Cardiac muscle cell (in vitro differentiated cells and primary cell): ENCODE data around the gene ARFGAP2. TPM values are rescaled to one million over a fixed set of nuclear protein-coding genes. Genes with fewer than 3 reads are reported as not detected.

ENCODE experiments used
- DNase-seq, 2 donors: peaks; one replicate each; pipeline versions ENCODE4 v3.0.0 to v3.0.0-alpha.2; 2010 to 2017; ENCODE audit warnings: low read depth in 1 of 2, low spot score in 1 of 2
- H3K27ac ChIP-seq: fragments of 200-600 bp; sonication (generic); 2 replicates; pipeline ENCODE4 v1.5.1; 2016
- H3K27me3 ChIP-seq: fragments of 200-600 bp; sonication (generic); 2 replicates; pipeline ENCODE4 v1.6.0; 2016; ENCODE audit warnings: control low read depth
- H3K36me3 ChIP-seq: fragments of 200-600 bp; sonication (generic); 2 replicates; pipeline ENCODE4 v1.5.1; 2016; ENCODE audit warnings: control low read depth
- H3K4me1 ChIP-seq: fragments of 200-600 bp; sonication (generic); 2 replicates; pipeline ENCODE4 v1.8.1; 2017; ENCODE audit warnings: low read depth, mild to moderate bottlenecking, mixed run types
- H3K4me3 ChIP-seq: fragments of 200-600 bp; sonication (generic); 2 replicates; pipeline ENCODE4 v1.5.1; 2016; ENCODE audit warnings: mild to moderate bottlenecking
- H3K9me3 ChIP-seq: fragments of 200-600 bp; sonication (generic); 2 replicates; pipeline ENCODE4 v1.5.1; 2017; ENCODE audit warnings: low read depth, mild to moderate bottlenecking, control low read depth
- CTCF ChIP-seq: IDR thresholded peaks from 2 replicates; pipeline ENCODE4 v1.5.1; 2012; ENCODE audit warnings: low read depth, mild to moderate bottlenecking, low read length
- polyA plus RNA-seq: library from polyadenylated mRNA; unstranded; fragments of >200 nt; fragmentation: Nextera tagmentation; extraction: Ambion mirVana; gene quantifications from 2 replicates; pipeline ENCODE4 v1.2.1, GENCODE V29; 2016
- total RNA-seq: library from RNA; depleted of rRNA; stranded (reverse); fragments of >200 nt; gene quantifications from 2 replicates; pipeline ENCODE4 v1.2.3, GENCODE V29; 2016

Gene ARFGAP2
- total and polyA plus RNA-seq, 2 experiments from 2014 or later: 107 to 136 TPM

DNA sequence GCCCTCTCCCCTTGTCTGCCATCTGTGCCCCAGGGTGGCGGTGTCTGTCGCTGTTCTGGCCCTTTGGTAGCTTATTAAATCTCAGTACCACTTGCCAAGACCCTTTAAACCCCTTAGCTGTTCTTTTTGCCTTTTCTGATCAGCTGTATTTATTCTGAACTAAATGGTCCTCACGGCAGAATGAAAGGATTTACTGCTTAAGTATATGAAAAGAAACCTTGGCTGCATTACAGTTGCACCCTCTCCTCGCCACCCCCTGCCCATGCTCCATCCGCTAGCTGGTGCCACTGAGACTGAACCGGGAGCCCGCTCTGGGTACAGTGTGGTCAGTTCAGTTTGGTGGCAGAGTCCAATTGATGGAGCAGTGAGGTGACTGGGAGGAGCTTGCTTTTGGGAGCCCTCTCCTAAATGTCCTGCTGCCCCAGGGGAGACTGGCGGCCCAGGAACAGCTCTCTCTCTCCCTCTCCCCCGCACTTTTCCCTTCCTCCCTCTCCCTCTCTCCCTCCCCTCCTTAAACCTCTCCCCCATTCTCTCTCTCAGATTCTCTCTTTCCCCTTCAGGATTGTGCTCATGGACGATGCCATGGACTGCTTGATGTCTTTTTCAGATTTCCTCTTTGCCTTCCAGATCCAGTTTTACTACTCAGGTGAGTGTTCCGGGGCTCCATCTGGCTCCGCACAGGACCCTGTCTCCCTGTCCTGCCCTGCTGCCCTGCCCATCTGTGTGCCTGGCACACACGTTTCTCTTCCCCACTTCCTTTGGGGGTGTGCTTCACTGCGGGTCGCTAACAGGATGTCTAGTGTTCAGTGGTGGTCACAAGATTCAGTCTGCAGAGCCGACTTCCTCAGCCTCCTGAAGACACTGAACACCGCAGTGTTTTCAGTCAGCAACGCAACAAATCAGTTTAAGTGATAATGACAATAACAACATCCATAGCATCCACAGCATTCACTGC, 21.8 kb downstream of the ARFGAP2 start:
- Histone ChIP-seq H3K4me3 (no peak overlapping the region), H3K36me3 (no peaks in the 10 kb centered on the region), H3K9me3 (no peaks in the 10 kb centered on the region), H3K27ac (no peak overlapping the region), H3K27me3 (no peaks in the 10 kb centered on the region), H3K4me1 (no peaks in the 10 kb centered on the region)
- no peak for TF ChIP-seq CTCF
- no peak for DNase-seq

GRCh38 chr11:47152953-47153950, 23.4 kb downstream of the ARFGAP2 start:
- Histone ChIP-seq H3K4me1 (no peaks in the 10 kb centered on the region), H3K9me3 (no peaks in the 10 kb centered on the region), H3K36me3 (no peaks in the 10 kb centered on the region), H3K4me3 (no peak overlapping the region), H3K27ac (peak overlapping the region; percentile 39), H3K27me3 (no peaks in the 10 kb centered on the region)
- peak; percentile 99 for TF ChIP-seq CTCF
- DNase-seq: peak; percentile 83 to 87

GRCh38 chr11:47152126-47152952, 24.3 kb downstream of the ARFGAP2 start:
- H3K4me3 ChIP-seq: no peak overlapping the region
- no peak for DNase-seq
- no peaks in the 10 kb centered on the region for H3K36me3 ChIP-seq
- peak overlapping the region; percentile 39 for H3K27ac ChIP-seq
- no peaks in the 10 kb centered on the region for H3K9me3 ChIP-seq
- H3K27me3 ChIP-seq: no peaks in the 10 kb centered on the region
- no peak for TF ChIP-seq CTCF
- no peaks in the 10 kb centered on the region for H3K4me1 ChIP-seq

- DNase-seq: peak in 1 of 2 donors; percentile 32
- no peak overlapping the region for H3K27ac ChIP-seq
- H3K9me3 ChIP-seq: no peaks in the 10 kb centered on the region
- H3K4me1 ChIP-seq: no peaks in the 10 kb centered on the region
- H3K4me3 ChIP-seq: no peak overlapping the region
- no peak for TF ChIP-seq CTCF
- H3K36me3 ChIP-seq: no peaks in the 10 kb centered on the region
- no peaks in the 10 kb centered on the region for H3K27me3 ChIP-seq
Measured at GRCh38 chr11:47149782-47150181, 26.9 kb downstream of the ARFGAP2 start.
